ENCODE results near the gene ZNF385C. TPM values are rescaled to one million over a fixed set of nuclear protein-coding genes. Genes with fewer than 3 reads are reported as not detected.

The ZNF385C gene
- total and polyA plus RNA-seq, 2 of the 13 experiments (the other 11 are each of a cell fraction or from before 2014, with no cell fraction given) = 2.3 to 6.1 TPM

GRCh38 chr17:42136654-42137051 is 38.4 kb upstream of the ZNF385C start:
- Histone ChIP-seq H2AFZ (ENCODE audit: low read length) (no peak overlapping the region), H3K4me3 (replicated peaks in 1 of 3; ENCODE audit: insufficient read depth in 1 of 3, low read depth in 2 of 3, low read length in 3 of 3) (no peak overlapping the region), H3K36me3 (replicated peaks in 1 of 2; ENCODE audit: control insufficient read depth in 1 of 2, insufficient read depth in 2 of 2, low read length in 2 of 2) (peaks cover 9 to 44% of the 10 kb centered on the region in 2 experiments; a peak in 4 of 5 replicates), H3K27me3 (ENCODE audit: control insufficient read depth in 1 of 2, insufficient read depth in 2 of 2, low read length in 2 of 2) (no peaks in the 10 kb centered on the region), H3K79me2 (ENCODE audit: insufficient read depth, low read length) (peaks cover 77% of the 10 kb centered on the region), H3K4me2 (ENCODE audit: low read depth, low read length) (no peak overlapping the region), H4K20me1 (ENCODE audit: insufficient read depth, low read length) (peaks cover 3% of the 10 kb centered on the region), H3K9me3 (ENCODE audit: low read length) (no peaks in the 10 kb centered on the region), H3K4me1 (ENCODE audit: insufficient read depth, low read length) (peaks cover 43% of the 10 kb centered on the region), H3K27ac (ENCODE audit: extremely low read length, insufficient read depth, low read length) (peak overlapping the region; percentile 56), H3K9ac (ENCODE audit: insufficient read depth, low read depth, low read length) (no peak overlapping the region)
- 97% methylated on average over 3 of the region's 3 CpGs for WGBS (ENCODE audit: low lambda C conversion rate)
- no peak for FAIRE-seq
- TF ChIP-seq PAXIP1 (CRISPR knock-in tag; conservative IDR thresholded peaks at IDR 0.05) (no peak), ZNF670 (CRISPR knock-in tag; IDR thresholded peaks at IDR 0.05; ENCODE audit: borderline replicate concordance) (no peak), ZNF207 (IDR thresholded peaks at IDR 0.05; ENCODE audit: borderline replicate concordance) (no peak)
- in situ Hi-C loops (cut with HindIII; ENCODE audit: extremely low pct_ligation_motif_present, low pct_unique_long_range_greater_than_20kb) (no loop called here), intact Hi-C loops (cut with micrococcal nuclease; ENCODE audit: unreplicated experiment) (no loop called here)
- ChIA-PET CTCF (ENCODE audit: low intra/inter-chr PET ratio, low total read pairs) (no interaction called here), POLR2A (interaction anchor here (0.7 to 1.8 kb wide), 5 partner anchors 8 to 297 kb away, joined by 3 to 14 read pairs (median 6); partner anchors contain the start of gene KAT2A)
- DNase-seq (ENCODE audit: low spot score) = no peak
- BruUV-seq (replicated peaks) = no TSS peak
- no peak for ATAC-seq
